Kidney epithelial cell (primary cell): ENCODE data around the gene BLOC1S5. TPM values are rescaled to one million over a fixed set of nuclear protein-coding genes. Genes with fewer than 3 reads are reported as not detected.
A peak's percentile ranks its signal among the peaks of the same experiment; 100 is the strongest.

Source experiments
- DNase-seq: peaks from one replicate; pipeline ENCODE4 v3.0.0-alpha.2; 2010; ENCODE audit warnings: low read depth
- H3K27me3 ChIP-seq: 2 replicates; pipeline ENCODE4 v1.6.0; 2011; ENCODE audit warnings: low read length; ENCODE audit not compliant: control insufficient read depth, insufficient read depth
- H3K36me3 ChIP-seq: 2 replicates; pipeline ENCODE4 v1.5.1; 2011; ENCODE audit warnings: low read length; ENCODE audit not compliant: control insufficient read depth, insufficient read depth
- H3K4me3 ChIP-seq: 2 replicates; pipeline ENCODE4 v1.5.1; 2011; ENCODE audit warnings: low read depth, mild to moderate bottlenecking, control low read depth, low read length
- total RNA-seq: library from RNA; depleted of rRNA; stranded (reverse); fragments of >200 nt; gene quantifications from 2 replicates; pipeline ENCODE4 v1.2.3, GENCODE V29; 2015
- TF ChIP-seq, protein P1 (sequence below): IDR thresholded peaks from 2 replicates; pipeline ENCODE4 v1.5.1; 2011; ENCODE audit warnings: mild to moderate bottlenecking, moderate library complexity, low read length, control low read depth, inconsistent platforms; ENCODE audit not compliant: insufficient read depth, poor library complexity, severe bottlenecking

BLOC1S5 gene
- total RNA-seq, 1 donor from 2014 or later, result 14.8 TPM

DNA sequence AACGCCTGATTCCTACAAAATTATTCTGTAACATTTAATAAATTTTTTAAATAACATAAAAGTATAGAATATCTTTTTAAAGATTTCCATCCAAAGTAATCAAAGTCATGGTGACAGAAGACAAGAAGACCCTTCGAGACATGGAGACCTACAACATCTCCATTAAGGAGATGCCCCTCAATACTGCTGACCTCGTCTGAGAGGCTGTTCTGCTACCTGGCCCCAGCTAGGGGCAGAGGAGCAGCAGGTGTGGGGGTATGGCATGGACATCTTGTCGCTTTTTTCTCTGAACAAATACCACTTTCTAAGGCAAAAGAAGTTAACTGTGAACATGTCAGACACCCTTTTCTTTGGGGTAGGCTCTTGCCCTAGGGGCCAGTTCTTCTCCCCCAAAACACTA is 44.1 kb downstream of the BLOC1S5 start:
- no peak overlapping the region for H3K4me3 ChIP-seq
- no peak for DNase-seq
- TF ChIP-seq, protein P1, sequence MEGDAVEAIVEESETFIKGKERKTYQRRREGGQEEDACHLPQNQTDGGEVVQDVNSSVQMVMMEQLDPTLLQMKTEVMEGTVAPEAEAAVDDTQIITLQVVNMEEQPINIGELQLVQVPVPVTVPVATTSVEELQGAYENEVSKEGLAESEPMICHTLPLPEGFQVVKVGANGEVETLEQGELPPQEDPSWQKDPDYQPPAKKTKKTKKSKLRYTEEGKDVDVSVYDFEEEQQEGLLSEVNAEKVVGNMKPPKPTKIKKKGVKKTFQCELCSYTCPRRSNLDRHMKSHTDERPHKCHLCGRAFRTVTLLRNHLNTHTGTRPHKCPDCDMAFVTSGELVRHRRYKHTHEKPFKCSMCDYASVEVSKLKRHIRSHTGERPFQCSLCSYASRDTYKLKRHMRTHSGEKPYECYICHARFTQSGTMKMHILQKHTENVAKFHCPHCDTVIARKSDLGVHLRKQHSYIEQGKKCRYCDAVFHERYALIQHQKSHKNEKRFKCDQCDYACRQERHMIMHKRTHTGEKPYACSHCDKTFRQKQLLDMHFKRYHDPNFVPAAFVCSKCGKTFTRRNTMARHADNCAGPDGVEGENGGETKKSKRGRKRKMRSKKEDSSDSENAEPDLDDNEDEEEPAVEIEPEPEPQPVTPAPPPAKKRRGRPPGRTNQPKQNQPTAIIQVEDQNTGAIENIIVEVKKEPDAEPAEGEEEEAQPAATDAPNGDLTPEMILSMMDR, result no peak
- H3K27me3 ChIP-seq, result no peaks in the 10 kb centered on the region
- no peaks in the 10 kb centered on the region for H3K36me3 ChIP-seq

DNA sequence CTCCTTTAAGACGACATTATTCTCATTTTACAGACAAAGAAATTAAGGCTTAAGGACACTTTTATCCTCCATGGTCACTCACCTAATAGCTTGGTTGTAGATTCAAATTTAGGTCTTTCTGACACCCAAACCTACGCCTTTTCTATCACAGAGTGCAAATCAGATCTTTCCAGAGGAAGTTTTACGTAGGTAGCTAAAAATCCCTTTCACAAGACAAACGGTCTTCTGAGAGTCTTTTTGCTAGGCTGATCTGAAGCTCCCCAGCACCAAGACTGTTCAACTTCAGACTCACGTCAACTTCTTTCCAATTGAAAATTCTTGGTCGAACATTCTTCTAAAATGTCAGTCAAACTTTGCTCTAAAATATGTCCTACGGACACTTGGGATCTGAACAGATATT is 46.5 kb downstream of the BLOC1S5 start:
- no peak overlapping the region for H3K4me3 ChIP-seq
- no peaks in the 10 kb centered on the region for H3K27me3 ChIP-seq
- TF ChIP-seq, protein P1, result no peak
- no peaks in the 10 kb centered on the region for H3K36me3 ChIP-seq
- DNase-seq, result no peak

DNA sequence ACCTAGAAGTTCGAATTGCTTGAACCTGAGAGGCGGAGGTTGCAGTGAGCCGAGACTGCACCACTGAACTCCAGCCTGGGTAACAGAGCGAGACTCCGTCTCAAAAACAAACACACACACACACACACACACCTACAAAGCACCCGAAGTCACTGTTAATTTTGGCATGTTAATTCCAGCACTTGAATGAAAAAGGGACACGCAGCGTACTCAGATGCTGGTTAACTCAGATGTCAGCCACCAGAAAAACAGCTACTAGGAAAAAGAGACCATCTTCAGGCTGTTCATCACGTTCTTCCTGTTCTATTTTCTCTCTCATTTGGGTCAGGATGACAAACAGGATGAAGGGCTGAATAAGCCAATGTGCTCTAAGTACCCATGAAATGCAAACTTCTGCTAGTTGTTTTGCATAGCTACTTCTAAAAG is 46.9 kb downstream of the BLOC1S5 start:
- DNase-seq, result no peak
- Histone ChIP-seq H3K36me3 (no peaks in the 10 kb centered on the region), H3K4me3 (peak overlapping the region; percentile 11), H3K27me3 (no peaks in the 10 kb centered on the region)
- TF ChIP-seq, protein P1, result no peak

DNA sequence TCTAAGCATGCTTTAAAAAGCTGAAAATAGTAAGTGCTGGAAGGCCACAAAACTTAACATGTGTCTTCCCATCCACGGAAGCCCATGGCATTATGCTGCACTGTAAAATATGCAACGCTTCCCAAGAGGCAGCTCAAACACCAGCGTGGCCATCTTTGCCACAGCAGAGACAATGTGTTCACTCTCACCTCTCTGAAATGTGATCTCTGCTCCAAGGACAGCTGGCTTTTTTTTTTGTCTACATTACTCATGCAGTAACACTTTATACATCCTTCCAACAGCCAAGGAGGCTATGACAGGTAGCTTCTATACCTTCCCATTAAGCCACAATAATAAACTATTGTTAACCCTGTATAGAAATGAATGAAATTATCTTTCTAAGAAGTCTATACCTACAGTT is 49.2 kb downstream of the BLOC1S5 start:
- Histone ChIP-seq H3K27me3 (no peaks in the 10 kb centered on the region), H3K36me3 (no peaks in the 10 kb centered on the region), H3K4me3 (no peak overlapping the region)
- DNase-seq, result no peak
- TF ChIP-seq, protein P1, result no peak

DNA sequence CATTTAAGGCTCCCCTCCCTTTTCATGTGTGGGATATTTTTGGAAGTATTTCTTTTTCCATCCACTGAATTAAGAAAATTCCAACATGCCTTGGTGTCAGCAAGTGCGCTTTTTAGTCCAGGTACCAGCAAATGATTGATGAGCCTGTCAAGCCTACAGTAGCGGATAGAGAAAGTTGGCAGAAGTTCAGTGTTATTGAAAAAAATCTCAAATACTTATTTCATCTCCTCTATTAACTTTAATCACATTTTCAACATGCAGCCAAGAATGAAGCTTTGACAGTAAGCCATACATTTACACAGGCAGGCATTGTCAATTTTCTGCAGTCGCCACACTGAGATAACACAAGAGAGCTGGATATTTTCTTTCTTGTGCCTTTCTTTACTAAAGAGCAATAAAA is 50.4 kb downstream of the BLOC1S5 start:
- Histone ChIP-seq H3K27me3 (no peaks in the 10 kb centered on the region), H3K36me3 (no peaks in the 10 kb centered on the region), H3K4me3 (no peak overlapping the region)
- TF ChIP-seq, protein P1, result no peak
- DNase-seq, result no peak

DNA sequence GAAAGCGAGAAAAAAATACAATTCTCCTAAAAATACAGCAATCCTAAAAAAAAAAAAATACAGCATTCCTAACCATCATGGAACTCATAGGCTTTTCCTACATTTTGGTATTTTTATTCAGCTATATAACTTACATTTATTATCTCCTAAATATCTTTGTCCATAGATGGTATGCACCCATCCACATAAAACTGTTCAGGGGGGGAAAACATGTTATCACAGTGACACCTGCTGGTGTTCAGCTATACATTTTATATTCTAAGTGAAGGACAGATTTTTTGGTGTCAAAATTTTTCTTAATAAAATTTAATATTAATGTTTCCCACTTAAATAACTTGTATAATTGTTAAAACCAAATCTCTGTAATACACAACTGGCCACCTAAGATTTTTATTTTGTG is 58.0 kb downstream of the BLOC1S5 start:
- Histone ChIP-seq H3K4me3 (no peak overlapping the region), H3K27me3 (no peaks in the 10 kb centered on the region), H3K36me3 (no peaks in the 10 kb centered on the region)
- TF ChIP-seq, protein P1, result peak; percentile 41
- DNase-seq, result no peak
